AG09309 (cell line): Measurements from ENCODE around the gene STAB1.

Experiments used
- DNase-seq: peaks from one replicate; pipeline ENCODE4 v3.0.0-alpha.2; 2010; ENCODE audit warnings: low read depth
- H3K4me3 ChIP-seq: 2 replicates; pipeline ENCODE4 v1.5.1; 2011; ENCODE audit warnings: mild to moderate bottlenecking, low read depth, low read length, moderate library complexity; ENCODE audit not compliant: control insufficient read depth
- CTCF ChIP-seq: IDR thresholded peaks from 2 replicates; pipeline ENCODE4 v1.5.1; 2011; ENCODE audit warnings: mild to moderate bottlenecking, low read depth, low read length, inconsistent platforms; ENCODE audit not compliant: insufficient read depth, control insufficient read depth; ENCODE audit errors: missing control alignments

Gene STAB1

DNA sequence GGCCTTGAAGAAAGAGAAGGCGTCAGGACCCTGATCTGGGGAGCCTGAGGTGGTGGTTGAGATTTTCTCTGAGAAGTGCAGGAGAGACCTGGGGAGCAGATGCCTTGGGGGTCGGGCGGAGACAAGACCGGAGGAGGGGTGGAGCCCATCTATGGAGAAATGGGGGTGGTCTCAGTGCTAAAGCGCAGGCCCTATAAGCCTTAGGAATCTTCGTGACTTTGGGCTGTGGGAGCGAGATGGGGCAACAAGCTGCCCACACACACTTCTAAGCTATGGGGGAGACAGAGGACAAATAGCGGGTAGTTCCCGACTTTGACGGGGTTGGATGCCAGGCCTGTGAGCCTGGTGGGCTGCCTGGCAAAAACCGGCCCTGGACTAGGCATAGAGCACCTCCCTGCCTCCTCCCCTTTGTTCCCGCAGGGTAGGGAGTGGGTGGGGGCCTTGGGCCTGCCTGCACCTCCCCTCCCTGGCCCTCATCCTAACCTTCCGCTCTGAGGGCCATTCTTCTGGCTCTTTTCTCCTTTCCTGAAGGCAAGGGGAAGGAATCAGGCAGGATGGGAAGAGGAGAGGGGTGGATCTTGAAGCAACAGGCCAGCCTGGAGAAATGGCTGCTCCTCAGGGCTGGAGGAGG, 38.9 kb upstream of the STAB1 start:
- H3K4me3 ChIP-seq = peak overlapping the region; percentile 95
- DNase-seq = no peak
- no peak for TF ChIP-seq CTCF

DNA sequence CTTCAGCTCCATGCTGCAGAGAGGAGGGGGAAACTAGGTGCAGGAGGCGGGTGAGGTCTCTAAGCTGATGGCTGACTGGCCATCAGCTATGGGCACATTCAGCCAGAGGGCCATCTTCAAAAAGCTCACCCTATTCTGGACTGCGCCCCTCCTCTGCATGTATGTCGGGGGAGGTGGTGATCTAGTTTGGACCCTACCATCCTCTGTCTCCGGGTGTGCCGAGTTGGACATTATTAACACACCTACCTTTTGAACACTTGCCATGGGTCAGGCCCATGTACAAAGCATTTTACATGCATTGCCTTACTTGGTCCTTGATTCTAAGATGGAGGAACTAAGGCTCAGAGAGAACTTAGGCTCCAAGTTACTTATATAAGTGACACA, 38.3 kb upstream of the STAB1 start:
- no peak for TF ChIP-seq CTCF
- no peak for DNase-seq
- H3K4me3 ChIP-seq = peak overlapping the region; percentile 95

DNA sequence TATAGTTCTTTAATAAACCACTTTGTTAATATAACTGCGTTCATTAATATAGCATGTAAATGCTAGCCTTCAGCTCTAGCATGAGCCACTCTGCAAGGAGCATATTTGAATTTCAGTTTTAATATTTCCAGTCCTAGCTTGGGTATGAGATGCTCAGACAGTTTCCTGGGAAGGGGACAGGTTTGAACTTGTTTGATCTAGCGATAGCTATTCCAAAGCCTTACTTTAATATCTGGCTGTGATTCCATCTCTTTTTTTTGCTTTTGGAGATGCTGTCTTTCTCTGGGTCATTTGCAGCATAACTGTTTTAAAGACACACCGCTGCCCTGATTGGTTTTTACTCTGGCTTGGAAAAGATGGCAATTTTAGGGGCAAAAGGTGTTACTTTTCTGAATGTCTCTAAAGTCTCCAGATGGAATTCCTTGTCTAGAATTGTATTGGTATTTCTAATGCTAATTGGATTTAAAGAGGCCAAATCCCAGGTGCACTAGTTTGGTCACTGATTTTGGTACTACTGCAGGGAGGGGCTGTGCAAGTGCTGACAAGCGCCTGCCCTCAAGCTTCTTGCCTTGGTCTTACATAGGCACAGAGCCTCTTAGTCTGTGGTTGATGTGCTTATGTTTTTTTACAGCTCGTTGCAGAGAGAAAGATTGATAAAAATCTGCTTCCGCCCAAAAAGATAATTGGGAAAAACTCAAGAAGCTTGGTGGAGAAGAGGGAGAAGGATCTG, 36.9 kb upstream of the STAB1 start:
- TF ChIP-seq CTCF = no peak
- DNase-seq = no peak
- H3K4me3 ChIP-seq = no peak overlapping the region

DNA sequence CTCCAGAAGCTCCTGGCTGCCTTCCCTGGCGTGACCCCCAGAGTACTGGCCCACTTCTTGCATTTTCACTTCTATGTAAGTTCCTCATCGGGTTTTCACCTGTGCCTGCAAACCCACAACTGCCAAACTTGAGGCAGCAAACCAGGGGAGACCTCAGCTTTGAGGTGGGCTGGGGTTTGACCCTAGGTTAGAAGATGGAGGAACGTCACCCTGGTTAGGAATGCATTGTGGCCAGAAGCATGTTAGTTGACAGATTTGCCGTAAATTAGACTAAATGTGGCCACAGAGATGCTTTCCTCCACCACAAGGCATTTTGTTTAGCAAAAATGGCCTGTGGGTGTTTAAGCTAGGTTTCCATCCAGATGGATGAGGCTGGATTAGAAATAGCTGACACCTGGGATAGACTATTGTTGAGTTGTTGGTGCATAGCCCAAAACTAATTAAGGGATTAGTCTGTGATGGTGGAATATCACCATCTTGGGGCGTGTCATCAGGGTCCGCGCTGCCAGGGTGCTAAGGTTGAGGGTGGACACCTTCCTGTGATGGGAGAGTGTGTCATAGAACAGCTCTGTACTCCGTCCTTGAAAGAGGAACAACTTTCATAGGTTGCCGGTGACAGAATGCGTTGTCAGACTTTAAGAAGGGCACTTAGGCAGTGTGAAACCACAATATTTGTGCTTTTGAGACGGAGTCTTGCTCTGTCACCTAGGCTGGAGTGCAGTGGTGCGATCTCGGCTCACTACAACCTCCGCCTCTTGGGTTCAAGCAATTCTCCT, 36.2 kb upstream of the STAB1 start:
- H3K4me3 ChIP-seq = no peak overlapping the region
- no peak for TF ChIP-seq CTCF
- no peak for DNase-seq

- no peak for TF ChIP-seq CTCF
- H3K4me3 ChIP-seq = no peak overlapping the region
- DNase-seq = no peak
These were observed 33.3 kb upstream of the STAB1 start for GRCh38 chr3:52461874-52462273.

DNA sequence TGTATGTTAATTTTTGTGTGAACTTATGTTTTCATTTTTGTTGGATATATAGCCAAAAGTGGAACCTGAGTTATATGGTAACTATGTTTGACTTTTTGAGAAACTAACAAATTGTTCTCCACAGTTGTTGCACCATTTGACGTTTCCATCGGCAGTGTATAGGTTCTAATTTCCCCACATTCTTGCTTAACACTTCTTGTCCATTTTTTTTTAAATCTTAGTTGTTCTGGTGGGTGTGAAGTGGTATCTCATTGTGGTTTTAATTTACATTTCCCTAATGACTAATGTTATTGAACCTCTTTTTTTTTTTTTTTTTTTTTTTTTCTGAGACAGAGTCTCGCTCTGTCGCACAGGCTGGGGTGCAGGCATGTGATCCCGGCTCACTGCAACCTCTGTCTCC, 31.7 kb upstream of the STAB1 start:
- no peak overlapping the region for H3K4me3 ChIP-seq
- no peak for TF ChIP-seq CTCF
- no peak for DNase-seq
